A673 (cell line): ENCODE measurements around the gene NR6A1.

Source experiments
- EZH2 ChIP-seq: fragments of 200-600 bp; sonication (generic); IDR thresholded peaks from 2 replicates; pipeline ENCODE4 v1.6.1; 2017; ENCODE audit warnings: borderline replicate concordance, low read depth, mild to moderate bottlenecking, mixed read lengths, antibody characterized with exemption, low read length; ENCODE audit not compliant: poor library complexity, severe bottlenecking
- TF ChIP-seq, protein P1 (sequence below): fragments of 300-800, 200-600 bp; sonication (generic); conservative IDR thresholded peaks from 2 replicates; pipeline ENCODE4 v1.5.1; 2017; ENCODE audit warnings: low read depth, mild to moderate bottlenecking, antibody characterized with exemption, low read length, moderate library complexity, mixed read lengths

DNA sequence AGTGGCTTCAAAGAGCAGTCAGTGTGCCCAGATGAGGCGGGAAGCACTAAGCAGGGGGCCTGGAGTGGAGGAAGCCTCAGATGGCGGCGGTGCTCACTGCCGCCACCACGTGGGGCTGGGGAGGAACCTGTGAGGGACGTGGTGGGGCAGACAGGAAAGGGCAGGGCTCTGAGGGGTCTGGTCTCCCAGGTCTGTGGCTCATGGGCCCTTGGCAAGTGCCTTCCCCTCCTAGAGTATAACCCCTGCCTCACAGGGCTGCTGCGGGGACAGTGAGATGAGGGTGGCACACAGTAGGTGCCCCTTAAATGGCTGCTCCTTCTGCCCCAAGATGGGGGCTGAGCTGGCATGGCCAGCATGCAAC, 290.5 kb downstream of the NR6A1 start:
- TF ChIP-seq, protein P1, sequence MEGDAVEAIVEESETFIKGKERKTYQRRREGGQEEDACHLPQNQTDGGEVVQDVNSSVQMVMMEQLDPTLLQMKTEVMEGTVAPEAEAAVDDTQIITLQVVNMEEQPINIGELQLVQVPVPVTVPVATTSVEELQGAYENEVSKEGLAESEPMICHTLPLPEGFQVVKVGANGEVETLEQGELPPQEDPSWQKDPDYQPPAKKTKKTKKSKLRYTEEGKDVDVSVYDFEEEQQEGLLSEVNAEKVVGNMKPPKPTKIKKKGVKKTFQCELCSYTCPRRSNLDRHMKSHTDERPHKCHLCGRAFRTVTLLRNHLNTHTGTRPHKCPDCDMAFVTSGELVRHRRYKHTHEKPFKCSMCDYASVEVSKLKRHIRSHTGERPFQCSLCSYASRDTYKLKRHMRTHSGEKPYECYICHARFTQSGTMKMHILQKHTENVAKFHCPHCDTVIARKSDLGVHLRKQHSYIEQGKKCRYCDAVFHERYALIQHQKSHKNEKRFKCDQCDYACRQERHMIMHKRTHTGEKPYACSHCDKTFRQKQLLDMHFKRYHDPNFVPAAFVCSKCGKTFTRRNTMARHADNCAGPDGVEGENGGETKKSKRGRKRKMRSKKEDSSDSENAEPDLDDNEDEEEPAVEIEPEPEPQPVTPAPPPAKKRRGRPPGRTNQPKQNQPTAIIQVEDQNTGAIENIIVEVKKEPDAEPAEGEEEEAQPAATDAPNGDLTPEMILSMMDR, result peak; percentile 72
- TF ChIP-seq EZH2, result no peak
